Activated naive CD4-positive, alpha-beta T cell treated with anti-CD3 and anti-CD28 coated beads, Interleukin-2, amount 50 U/mL, for 72 hours (primary cell): ENCODE results near the gene DDC. TPM values are rescaled to one million over a fixed set of nuclear protein-coding genes. Genes with fewer than 3 reads are reported as not detected.

Experiments used
- total RNA-seq, 2 donors: library from RNA; stranded (reverse); gene quantifications; one replicate each; pipeline ENCODE4 v1.2.3, GENCODE V29; 2022

The DDC gene
- total RNA-seq, 2 donors from 2014 or later = 0.43 TPM; not detected in 1

Other genes starting within 250 kb of the DDC start
- gene FIGNL1, start 115.1 kb downstream of the DDC start, total RNA-seq = 10 to 100 TPM; 46.0 to 50.7 TPM
- 1 to 10 TPM; 2.6 to 6.6 TPM for gene GRB10, start 217.5 kb upstream of the DDC start, total RNA-seq